Endothelial cell of umbilical vein (primary cell): ENCODE results near the gene TJP1.

Experiments used
- EZH2 ChIP-seq: IDR thresholded peaks from 2 replicates; pipeline ENCODE4 v1.6.1; 2012; ENCODE audit warnings: borderline replicate concordance, low read depth, mild to moderate bottlenecking, moderate library complexity, low read length, inconsistent platforms; ENCODE audit not compliant: severe bottlenecking
- MYC ChIP-seq: IDR thresholded peaks from one replicate; pipeline ENCODE4 v1.6.1; 2011; ENCODE audit warnings: mild to moderate bottlenecking, low read depth, low read length
- POLR2A ChIP-seq: IDR thresholded peaks from 2 replicates; pipeline ENCODE4 v1.6.1; 2012; ENCODE audit warnings: low read depth, mild to moderate bottlenecking, control low read depth, low read length
- POLR2AphosphoS5 ChIP-seq: IDR thresholded peaks from 2 replicates; pipeline ENCODE4 v1.6.1; 2012; ENCODE audit warnings: low read depth, mild to moderate bottlenecking, control low read depth, low read length, moderate library complexity; ENCODE audit not compliant: insufficient read depth
- TF ChIP-seq, protein P1 (sequence below), 2 donors: IDR thresholded peaks; 1 replicate in 1 of 2; 2 replicates in 1 of 2; pipeline ENCODE4 v1.5.1; 2011; ENCODE audit warnings: low read length in 2 of 2, mild to moderate bottlenecking in 2 of 2, moderate library complexity in 2 of 2, control low read depth in 1 of 2, inconsistent platforms in 1 of 2, low read depth in 1 of 2; ENCODE audit not compliant: insufficient read depth in 1 of 2; ENCODE audit errors: extremely low read depth in 1 of 2
- TF ChIP-seq, protein P2 (sequence below): IDR thresholded peaks from 2 replicates; pipeline ENCODE4 v1.6.1; 2011; ENCODE audit not compliant: insufficient read depth, insufficient read length

DNA sequence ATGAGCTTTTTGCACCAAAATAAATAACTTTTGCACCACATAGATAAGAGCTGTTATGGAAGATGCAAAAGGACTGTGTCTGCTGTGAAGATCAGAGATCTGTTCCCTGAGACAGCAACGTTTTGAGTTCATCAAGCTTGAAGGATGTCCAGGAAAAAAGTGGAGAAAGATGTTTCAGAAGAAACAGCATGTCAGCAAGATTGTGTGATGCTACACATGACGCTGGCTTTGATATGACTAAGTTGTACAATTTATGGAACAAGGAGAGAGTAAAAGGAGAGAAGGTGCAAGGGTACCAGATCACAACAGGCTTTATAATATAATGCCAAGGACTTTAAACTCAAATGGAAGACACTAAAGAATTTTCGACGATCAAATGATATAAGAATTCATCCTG lies 16.6 kb downstream of the TJP1 start:
- TF ChIP-seq MYC (no peak), POLR2A (no peak), POLR2AphosphoS5 (no peak), EZH2 (no peak)
- TF ChIP-seq, protein P1, sequence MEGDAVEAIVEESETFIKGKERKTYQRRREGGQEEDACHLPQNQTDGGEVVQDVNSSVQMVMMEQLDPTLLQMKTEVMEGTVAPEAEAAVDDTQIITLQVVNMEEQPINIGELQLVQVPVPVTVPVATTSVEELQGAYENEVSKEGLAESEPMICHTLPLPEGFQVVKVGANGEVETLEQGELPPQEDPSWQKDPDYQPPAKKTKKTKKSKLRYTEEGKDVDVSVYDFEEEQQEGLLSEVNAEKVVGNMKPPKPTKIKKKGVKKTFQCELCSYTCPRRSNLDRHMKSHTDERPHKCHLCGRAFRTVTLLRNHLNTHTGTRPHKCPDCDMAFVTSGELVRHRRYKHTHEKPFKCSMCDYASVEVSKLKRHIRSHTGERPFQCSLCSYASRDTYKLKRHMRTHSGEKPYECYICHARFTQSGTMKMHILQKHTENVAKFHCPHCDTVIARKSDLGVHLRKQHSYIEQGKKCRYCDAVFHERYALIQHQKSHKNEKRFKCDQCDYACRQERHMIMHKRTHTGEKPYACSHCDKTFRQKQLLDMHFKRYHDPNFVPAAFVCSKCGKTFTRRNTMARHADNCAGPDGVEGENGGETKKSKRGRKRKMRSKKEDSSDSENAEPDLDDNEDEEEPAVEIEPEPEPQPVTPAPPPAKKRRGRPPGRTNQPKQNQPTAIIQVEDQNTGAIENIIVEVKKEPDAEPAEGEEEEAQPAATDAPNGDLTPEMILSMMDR (IDR thresholded peaks at IDR 0.05; ENCODE audit: extremely low read depth in 1 of 2, insufficient read depth in 1 of 2, low read depth in 1 of 2, low read length in 2 of 2), result no peak
- TF ChIP-seq, protein P2, sequence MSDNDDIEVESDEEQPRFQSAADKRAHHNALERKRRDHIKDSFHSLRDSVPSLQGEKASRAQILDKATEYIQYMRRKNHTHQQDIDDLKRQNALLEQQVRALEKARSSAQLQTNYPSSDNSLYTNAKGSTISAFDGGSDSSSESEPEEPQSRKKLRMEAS, result no peak
